ENCODE data around the gene BRD7.
A peak's percentile ranks its signal among the peaks of the same experiment; 100 is the strongest.
"Not testable (repeated sequence)": the region's sequence is repeated elsewhere in the genome, so short reads cannot be mapped to it uniquely, and the experiment has no call there.

The BRD7 gene

GRCh38 chr16:50359626-50360025 is 9.2 kb downstream of the BRD7 start:
- DNase-seq: no peak

- DNase-seq: no peak
These were observed 13.9 kb downstream of the BRD7 start for GRCh38 chr16:50354629-50355456.

- DNase-seq: no peak
These were observed 14.7 kb downstream of the BRD7 start for GRCh38 chr16:50354082-50354481.

GRCh38 chr16:50351952-50352351 is 16.8 kb downstream of the BRD7 start:
- DNase-seq: no peak

- no peak for DNase-seq
These were observed 17.7 kb downstream of the BRD7 start for GRCh38 chr16:50351116-50351515.

GRCh38 chr16:50345210-50345609 is 23.6 kb downstream of the BRD7 start:
- not testable (repeated sequence) for DNase-seq

- DNase-seq: not testable (repeated sequence)
These were observed 25.2 kb downstream of the BRD7 start for GRCh38 chr16:50343566-50343965.

GRCh38 chr16:50340578-50340977 is 28.2 kb downstream of the BRD7 start:
- no peak for DNase-seq

GRCh38 chr16:50338371-50339231 is 30.2 kb downstream of the BRD7 start:
- no peak for DNase-seq

- DNase-seq: no peak
These were observed 31.9 kb downstream of the BRD7 start for GRCh38 chr16:50336884-50337283.

GRCh38 chr16:50335196-50335958 is 33.4 kb downstream of the BRD7 start:
- no peak for DNase-seq

GRCh38 chr16:50334106-50334975 is 34.4 kb downstream of the BRD7 start:
- DNase-seq: no peak

GRCh38 chr16:50332599-50332998 is 36.2 kb downstream of the BRD7 start:
- no peak for DNase-seq

GRCh38 chr16:50331570-50331969 is 37.2 kb downstream of the BRD7 start:
- no peak for DNase-seq

- no peak for DNase-seq
These were observed 39.2 kb downstream of the BRD7 start for GRCh38 chr16:50329446-50330189.

GRCh38 chr16:50326835-50327465 is 41.8 kb downstream of the BRD7 start:
- DNase-seq: no peak

GRCh38 chr16:50326264-50326663 is 42.5 kb downstream of the BRD7 start:
- no peak for DNase-seq

- DNase-seq: no peak
These were observed 44.4 kb downstream of the BRD7 start for GRCh38 chr16:50324345-50324744.

GRCh38 chr16:50323335-50324011 is 45.3 kb downstream of the BRD7 start:
- peak in 1 of 56 donors; percentile 31 for DNase-seq

All from amygdala (tissue), 56 donors.